GM19455 (cell line): Measurements from ENCODE around the gene SERPINH1.

Source experiments
- ATAC-seq: cut with Tn5 transposase; IDR thresholded peaks from one replicate; pipeline ENCODE4 v1.9.1; 2021; ENCODE audit not compliant: unreplicated experiment

The SERPINH1 gene

GRCh38 chr11:75554258-75555022, 7.6 kb upstream of the SERPINH1 start:
- no peak for ATAC-seq

- no peak for ATAC-seq
Measured at GRCh38 chr11:75555079-75555811, 6.8 kb upstream of the SERPINH1 start.

DNA sequence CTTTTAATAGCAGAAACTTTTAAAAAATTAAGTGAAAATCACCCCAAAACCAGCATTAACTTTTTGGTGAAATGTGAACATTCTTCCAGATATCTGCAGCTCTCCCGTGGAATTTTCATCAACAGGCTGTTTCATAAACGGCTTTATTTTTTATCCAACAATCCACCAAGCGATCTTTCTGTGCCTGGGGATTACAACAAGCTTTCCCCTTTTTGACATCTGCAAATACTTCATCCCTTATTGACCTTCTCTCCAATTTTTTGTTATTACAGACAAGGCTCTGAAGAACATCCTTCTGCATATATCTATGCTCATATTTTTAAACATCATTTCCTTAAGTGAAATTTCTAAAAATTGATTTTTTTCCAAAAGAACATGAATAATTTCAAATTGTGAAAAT, 5.8 kb upstream of the SERPINH1 start:
- no peak for ATAC-seq

GRCh38 chr11:75557666-75558494, 4.2 kb upstream of the SERPINH1 start:
- no peak for ATAC-seq

- ATAC-seq = no peak
Measured at GRCh38 chr11:75558939-75559843, 2.9 kb upstream of the SERPINH1 start.

DNA sequence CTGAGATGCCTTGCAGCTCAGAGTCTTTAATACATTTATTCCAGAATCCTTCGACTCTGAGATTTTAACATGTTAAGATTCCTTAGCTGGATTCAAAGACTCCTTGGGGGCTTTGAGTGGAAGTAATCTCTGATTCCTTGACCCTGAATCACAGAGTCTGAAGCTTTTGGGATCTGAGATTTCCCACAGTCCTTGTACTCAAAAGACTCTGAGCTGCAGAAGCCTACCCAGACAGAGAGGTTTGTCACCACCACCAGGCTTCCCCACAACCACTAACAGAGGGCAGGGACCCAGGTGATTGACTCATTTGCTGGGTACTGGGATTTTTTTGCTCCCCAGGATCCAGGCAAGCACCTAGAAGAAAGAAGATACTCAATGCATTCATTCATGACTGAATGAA, 1.4 kb upstream of the SERPINH1 start:
- ATAC-seq = no peak

DNA sequence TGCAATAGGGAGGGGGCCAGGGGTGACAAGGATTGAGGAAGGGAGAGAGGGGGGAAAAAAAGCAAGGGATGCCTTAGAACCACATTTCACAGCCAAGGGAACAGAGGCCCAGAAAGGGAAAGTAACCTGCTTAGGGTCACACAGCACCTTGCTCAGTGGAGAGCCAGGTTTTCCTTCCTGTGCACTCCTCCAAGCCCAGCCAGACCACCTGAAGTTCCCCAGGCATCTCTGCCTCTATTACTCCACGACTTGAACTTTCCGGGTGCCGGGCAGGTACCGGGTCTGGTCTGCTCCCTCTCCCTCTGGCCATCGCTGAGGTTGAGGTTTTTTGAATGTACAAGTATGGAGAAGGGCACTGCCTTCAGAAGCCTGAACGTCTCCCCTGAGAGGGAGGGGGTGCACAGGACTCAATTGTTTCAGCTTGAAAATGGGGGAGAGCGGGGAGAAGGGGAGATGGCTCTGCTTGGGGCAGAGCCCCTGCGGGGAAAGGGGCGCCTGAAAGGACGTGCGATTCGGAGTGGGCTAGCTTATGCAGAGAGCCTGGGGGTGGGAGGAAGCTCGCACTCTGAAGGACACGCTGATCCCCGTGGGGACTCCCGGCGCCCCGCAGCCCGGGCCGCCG, 516 bp upstream of the SERPINH1 start:
- no peak for ATAC-seq

DNA sequence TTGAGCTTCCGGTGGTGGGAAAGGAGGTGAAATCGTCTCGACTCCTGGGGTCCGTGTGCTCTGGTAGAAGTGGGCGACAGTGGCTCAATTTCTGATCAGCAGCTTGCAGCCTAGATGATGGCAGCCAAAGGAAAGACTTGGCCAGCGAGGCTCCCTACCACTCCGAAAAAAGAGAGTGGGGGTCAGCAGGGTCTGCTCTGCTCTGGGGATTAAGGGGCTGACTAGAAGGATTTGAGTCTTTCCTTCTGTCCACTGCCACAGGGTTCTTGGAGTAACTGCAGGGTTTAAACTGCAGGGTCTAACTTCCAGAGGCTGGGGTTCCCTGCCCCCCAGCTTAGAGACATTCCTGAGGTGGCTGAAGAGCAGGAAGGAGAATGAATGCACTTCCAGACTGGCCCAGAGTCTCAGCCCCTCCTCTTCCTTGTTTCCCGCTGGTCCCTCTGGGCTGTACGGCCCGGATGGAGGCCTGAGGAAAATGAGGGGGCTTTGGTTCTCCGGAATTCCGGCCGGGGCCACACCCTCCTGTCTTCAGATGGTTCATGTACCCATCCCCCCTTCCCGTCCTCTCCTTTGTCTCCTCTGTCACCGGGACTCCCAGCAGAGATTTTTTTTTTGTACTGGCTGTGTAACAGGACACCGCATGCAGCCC, 907 bp downstream of the SERPINH1 start:
- no peak for ATAC-seq

GRCh38 chr11:75563501-75563977, 1.5 kb downstream of the SERPINH1 start:
- ATAC-seq = no peak

DNA sequence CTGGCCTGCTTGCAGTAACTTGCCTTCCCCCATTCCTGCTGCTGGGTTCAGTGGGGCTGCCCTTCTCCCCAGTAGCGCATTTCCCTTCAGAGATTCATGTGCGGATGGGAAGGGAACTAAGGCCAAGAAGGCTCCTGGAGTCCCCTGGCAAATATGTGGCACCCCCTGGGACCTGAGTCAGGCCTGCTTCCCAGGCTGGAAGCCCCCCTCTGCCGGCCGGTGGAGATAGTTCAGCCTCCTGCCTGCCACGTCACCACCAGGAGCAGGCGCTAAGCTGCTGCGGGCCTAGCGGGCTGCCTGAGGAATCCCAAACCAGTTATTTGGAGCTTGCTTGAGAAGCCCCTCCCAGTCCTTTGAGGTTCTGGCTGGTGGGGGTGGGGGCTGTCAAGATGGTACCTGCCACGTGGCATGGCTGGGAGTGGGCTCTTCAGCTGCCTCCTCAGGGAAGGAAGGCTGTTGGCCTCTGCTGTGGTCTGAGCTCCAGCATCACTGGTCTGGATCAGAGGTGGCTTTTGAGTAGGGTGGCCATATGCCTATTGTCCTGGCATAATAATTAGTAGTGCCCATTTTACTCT, 2.0 kb downstream of the SERPINH1 start:
- ATAC-seq = no peak

DNA sequence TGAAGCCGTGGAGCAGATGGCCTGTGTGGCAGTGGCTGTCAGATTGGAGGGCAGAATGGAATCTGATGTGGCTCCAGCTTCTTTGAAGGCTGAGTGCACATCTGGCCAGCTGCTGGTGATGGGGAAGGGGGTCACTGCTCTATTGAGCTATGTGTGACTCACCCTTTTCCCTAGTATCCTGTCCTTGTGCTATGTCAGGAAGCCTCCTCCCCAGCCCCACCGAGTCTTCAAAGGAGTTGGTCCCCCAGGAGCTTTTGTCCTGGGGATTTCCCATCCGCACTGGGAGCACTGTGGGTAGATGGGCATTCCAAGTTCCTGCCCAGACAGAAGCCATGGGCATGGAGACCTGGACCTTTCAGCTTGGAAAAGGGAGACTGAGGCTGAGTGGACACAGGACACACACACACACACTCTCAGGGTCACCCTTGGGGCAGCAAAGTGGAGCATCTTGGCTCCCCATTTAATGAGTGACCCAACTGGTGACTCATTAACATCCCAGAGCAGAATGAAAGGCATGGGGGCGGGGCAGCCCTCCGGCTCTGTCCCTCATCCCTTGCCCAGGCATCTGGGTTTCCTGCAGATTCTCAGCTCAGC, 3.3 kb downstream of the SERPINH1 start:
- no peak for ATAC-seq

GRCh38 chr11:75565916-75566762, 4.1 kb downstream of the SERPINH1 start:
- no peak for ATAC-seq

GRCh38 chr11:75566763-75567279, 4.8 kb downstream of the SERPINH1 start:
- no peak for ATAC-seq

- ATAC-seq = no peak
Measured at GRCh38 chr11:75567971-75568370, 5.9 kb downstream of the SERPINH1 start.

- no peak for ATAC-seq
Measured at GRCh38 chr11:75568616-75569219, 6.7 kb downstream of the SERPINH1 start.

GRCh38 chr11:75570559-75571139, 8.6 kb downstream of the SERPINH1 start:
- no peak for ATAC-seq

- ATAC-seq = no peak
Measured at GRCh38 chr11:75571625-75572024, 9.6 kb downstream of the SERPINH1 start.
